GM23248 (cell line): Measurements from ENCODE around the gene CADPS2. TPM values are rescaled to one million over a fixed set of nuclear protein-coding genes. Genes with fewer than 3 reads are reported as not detected.

Source experiments
- DNase-seq: peaks from one replicate; pipeline ENCODE4 v3.0.0-alpha.2; 2015
- H2AFZ ChIP-seq: fragments of 200-600 bp; sonication (generic); 2 replicates; pipeline ENCODE4 v1.6.1; 2016; ENCODE audit warnings: antibody characterized with exemption
- H3F3A ChIP-seq: fragments of 200-600 bp; sonication (generic); 2 replicates; pipeline ENCODE4 v1.6.1; 2016; ENCODE audit warnings: mild to moderate bottlenecking, antibody characterized with exemption, mixed run types; ENCODE audit not compliant: insufficient read depth
- H3K27ac ChIP-seq: fragments of 200-600 bp; sonication (generic); 2 replicates; pipeline ENCODE4 v1.5.1; 2016; ENCODE audit warnings: mild to moderate bottlenecking
- H3K27me3 ChIP-seq: fragments of 200-600 bp; sonication (generic); replicated peaks from 2 replicates; pipeline ENCODE4 v1.6.1; 2016; ENCODE audit warnings: mild to moderate bottlenecking; ENCODE audit not compliant: insufficient read depth
- H3K36me3 ChIP-seq: fragments of 200-600 bp; sonication (generic); 2 replicates; pipeline ENCODE4 v1.6.1; 2016; ENCODE audit warnings: low read depth, mild to moderate bottlenecking
- H3K4me1 ChIP-seq: fragments of 200-600 bp; sonication (generic); 2 replicates; pipeline ENCODE4 v1.6.1; 2016; ENCODE audit warnings: mild to moderate bottlenecking; ENCODE audit not compliant: insufficient read depth
- H3K4me2 ChIP-seq: fragments of 200-600 bp; sonication (generic); one replicate; pipeline ENCODE4 v1.6.1; 2016; ENCODE audit warnings: mild to moderate bottlenecking; ENCODE audit not compliant: unreplicated experiment
- H3K4me3 ChIP-seq: fragments of 200-600 bp; sonication (generic); 2 replicates; pipeline ENCODE4 v1.5.1; 2016; ENCODE audit warnings: mild to moderate bottlenecking
- H3K79me2 ChIP-seq: fragments of 200-600 bp; sonication (generic); 2 replicates; pipeline ENCODE4 v1.6.1; 2016; ENCODE audit warnings: mild to moderate bottlenecking; ENCODE audit not compliant: insufficient read depth
- H3K9ac ChIP-seq: fragments of 200-600 bp; sonication (generic); 2 replicates; pipeline ENCODE4 v1.6.1; 2016; ENCODE audit warnings: mild to moderate bottlenecking
- H3K9me2 ChIP-seq: fragments of 200-600 bp; sonication (generic); 2 replicates; pipeline ENCODE4 v1.6.1; 2016; ENCODE audit warnings: mixed run types, mild to moderate bottlenecking, moderate library complexity; ENCODE audit not compliant: insufficient read depth
- H3K9me3 ChIP-seq: fragments of 200-600 bp; sonication (generic); one replicate; pipeline ENCODE4 v1.6.1; 2017; ENCODE audit warnings: low read depth
- H4K20me1 ChIP-seq: fragments of 200-600 bp; sonication (generic); 2 replicates; pipeline ENCODE4 v1.6.0; 2016; ENCODE audit not compliant: insufficient read depth
- EZH2 ChIP-seq: fragments of 200-600 bp; sonication (generic); IDR thresholded peaks from 2 replicates; pipeline ENCODE4 v1.6.1; 2018; ENCODE audit warnings: antibody characterized with exemption, mild to moderate bottlenecking; ENCODE audit not compliant: insufficient read depth, poor library complexity, severe bottlenecking
- EZH2phosphoT487 ChIP-seq: fragments of 200-600 bp; sonication (generic); IDR thresholded peaks from 2 replicates; pipeline ENCODE4 v1.6.1; 2018; ENCODE audit warnings: antibody characterized with exemption, moderate library complexity, mild to moderate bottlenecking, low read depth; ENCODE audit not compliant: insufficient read depth
- WGBS, 2 experiments: methylation state at CpG; one replicate each; pipeline ENCODE4 v1.1.6; 2015 to 2017; ENCODE audit warnings: low lambda C conversion rate in 2 of 2, low coverage in 1 of 2; ENCODE audit errors: missing lambda C conversion rate in 2 of 2; 5-methylcytosine and 5-hydroxymethylcytosine counted together
- in situ Hi-C: fragments of 300-500 bp; cut with MboI; formaldehyde crosslinking; loops from 2 replicates; pipeline ENCODE4 v1.15.0; 2020
- polyA plus RNA-seq: library from polyadenylated mRNA; unstranded; fragments of >200 nt; fragmentation: Nextera tagmentation; extraction: Ambion mirVana; gene quantifications from 2 replicates; pipeline ENCODE4 v1.2.1, GENCODE V29; 2016
- total RNA-seq: library from RNA; depleted of rRNA; stranded (reverse); fragments of >200 nt; shearing (Covaris generic); gene quantifications from 2 replicates; pipeline ENCODE4 v1.2.3, GENCODE V29; 2014

CADPS2 gene
- total and polyA plus RNA-seq, 2 experiments from 2014 or later = 0.06 to 0.43 TPM

DNA sequence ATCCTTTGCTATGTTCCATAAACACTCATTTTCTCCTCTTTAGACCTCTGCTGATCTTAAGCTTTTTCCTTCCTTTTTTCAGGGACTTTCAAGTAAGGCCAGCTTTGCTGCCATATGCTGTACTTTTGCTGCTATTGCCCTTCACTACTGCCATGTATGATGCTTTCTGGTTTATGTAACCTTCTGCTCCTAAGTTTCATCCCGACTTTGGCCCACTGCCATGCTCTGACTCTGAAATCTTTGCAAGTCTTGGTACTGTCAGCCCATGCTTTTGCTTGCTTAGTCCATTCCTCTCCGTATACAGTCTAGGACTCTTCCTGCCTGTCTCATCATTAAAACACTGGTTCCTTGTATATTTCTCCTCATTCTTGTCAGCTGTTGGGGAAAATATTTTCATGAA lies 339.8 kb downstream of the CADPS2 start:
- H2AFZ ChIP-seq = no peak overlapping the region
- H3K27me3 ChIP-seq = no peaks in the 10 kb centered on the region
- no peaks in the 10 kb centered on the region for H3K4me1 ChIP-seq
- in situ Hi-C loops = no loop called here
- H3K9me3 ChIP-seq = no peaks in the 10 kb centered on the region
- H4K20me1 ChIP-seq = no peaks in the 10 kb centered on the region
- no peak overlapping the region for H3K9ac ChIP-seq
- TF ChIP-seq EZH2phosphoT487 = no peak
- TF ChIP-seq EZH2 = no peak
- no peaks in the 10 kb centered on the region for H3K79me2 ChIP-seq
- H3K4me3 ChIP-seq = no peak overlapping the region
- H3K4me2 ChIP-seq = no peak overlapping the region
- no peak for DNase-seq
- H3F3A ChIP-seq = no peaks in the 10 kb centered on the region
- WGBS, 2 experiments = 51 to 56% methylated on average over 2 of the region's 2 CpGs
- H3K27ac ChIP-seq = no peak overlapping the region
- no peaks in the 10 kb centered on the region for H3K36me3 ChIP-seq
- H3K9me2 ChIP-seq = no peaks in the 10 kb centered on the region

DNA sequence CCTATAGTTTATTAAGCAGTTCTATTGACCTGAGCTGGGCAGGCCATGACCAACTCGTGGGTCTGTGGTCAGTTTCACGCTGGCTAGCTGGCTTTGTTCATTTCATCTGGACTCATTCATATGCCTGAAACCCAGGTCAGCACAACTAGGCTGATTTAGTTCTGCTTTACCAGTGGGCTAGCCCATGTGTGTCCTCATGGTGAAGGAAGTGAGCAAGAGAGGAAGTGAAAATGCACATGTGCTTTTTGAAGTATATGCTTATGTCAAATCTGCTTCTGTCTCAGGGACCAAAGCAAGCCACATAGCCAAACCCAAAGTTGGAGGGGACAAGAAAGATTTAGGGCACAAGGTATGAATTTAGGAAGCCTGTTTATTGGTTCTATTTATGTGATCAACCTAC lies 341.8 kb downstream of the CADPS2 start:
- Histone ChIP-seq H3K9me2 (no peaks in the 10 kb centered on the region), H2AFZ (no peak overlapping the region), H3K9ac (no peak overlapping the region), H3K9me3 (no peaks in the 10 kb centered on the region), H3K36me3 (no peaks in the 10 kb centered on the region), H3K4me1 (no peaks in the 10 kb centered on the region), H3K27me3 (no peaks in the 10 kb centered on the region), H3K79me2 (no peaks in the 10 kb centered on the region), H3K4me3 (no peak overlapping the region), H3K4me2 (no peak overlapping the region), H3K27ac (no peak overlapping the region), H4K20me1 (no peaks in the 10 kb centered on the region), H3F3A (no peaks in the 10 kb centered on the region)
- 12 to 44% methylated on average over 2 of the region's 2 CpGs for WGBS, 2 experiments
- no peak for DNase-seq
- in situ Hi-C loops = no loop called here
- TF ChIP-seq EZH2phosphoT487 = no peak
- no peak for TF ChIP-seq EZH2

DNA sequence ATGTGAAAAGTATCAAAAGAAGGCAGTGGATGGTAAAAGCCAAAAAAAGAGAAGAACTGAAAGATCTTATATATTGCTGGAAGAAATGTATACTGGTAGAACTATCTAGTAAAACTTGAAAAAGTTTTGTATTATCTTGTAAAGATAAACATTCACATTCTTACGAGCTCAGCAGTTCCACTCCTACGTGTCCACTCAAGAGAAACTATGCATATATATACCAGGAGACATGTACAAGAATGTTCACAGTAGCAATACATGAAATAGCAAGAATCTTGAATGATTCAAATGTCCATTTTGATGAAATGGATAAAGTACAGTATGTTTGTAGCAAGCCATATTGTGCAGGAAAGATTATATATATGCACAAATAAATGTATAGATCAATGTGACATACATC lies 342.4 kb downstream of the CADPS2 start:
- in situ Hi-C loops = no loop called here
- Histone ChIP-seq H3K27me3 (no peaks in the 10 kb centered on the region), H3K9me2 (no peaks in the 10 kb centered on the region), H3K36me3 (no peaks in the 10 kb centered on the region), H3K9ac (no peak overlapping the region), H3K4me1 (no peaks in the 10 kb centered on the region), H3K79me2 (no peaks in the 10 kb centered on the region), H3K9me3 (no peaks in the 10 kb centered on the region), H3K4me3 (no peak overlapping the region), H4K20me1 (no peaks in the 10 kb centered on the region), H2AFZ (no peak overlapping the region), H3K27ac (no peak overlapping the region), H3K4me2 (no peak overlapping the region), H3F3A (no peaks in the 10 kb centered on the region)
- 41 to 43% methylated on average over 2 of the region's 2 CpGs for WGBS, 2 experiments
- DNase-seq = no peak
- TF ChIP-seq EZH2 (no peak), EZH2phosphoT487 (no peak)

- no peaks in the 10 kb centered on the region for H3K4me1 ChIP-seq
- H3K4me2 ChIP-seq = no peak overlapping the region
- H4K20me1 ChIP-seq = no peaks in the 10 kb centered on the region
- in situ Hi-C loops = no loop called here
- H3K36me3 ChIP-seq = no peaks in the 10 kb centered on the region
- no peak overlapping the region for H3K9ac ChIP-seq
- H3K27ac ChIP-seq = no peak overlapping the region
- no peak overlapping the region for H2AFZ ChIP-seq
- H3F3A ChIP-seq = no peaks in the 10 kb centered on the region
- H3K27me3 ChIP-seq = no peaks in the 10 kb centered on the region
- no peaks in the 10 kb centered on the region for H3K9me2 ChIP-seq
- no peak for DNase-seq
- H3K9me3 ChIP-seq = no peaks in the 10 kb centered on the region
- TF ChIP-seq EZH2 = no peak
- no peak for TF ChIP-seq EZH2phosphoT487
- no peak overlapping the region for H3K4me3 ChIP-seq
- H3K79me2 ChIP-seq = no peaks in the 10 kb centered on the region
Observed at GRCh38 chr7:122543166-122543565, 343.1 kb downstream of the CADPS2 start.

DNA sequence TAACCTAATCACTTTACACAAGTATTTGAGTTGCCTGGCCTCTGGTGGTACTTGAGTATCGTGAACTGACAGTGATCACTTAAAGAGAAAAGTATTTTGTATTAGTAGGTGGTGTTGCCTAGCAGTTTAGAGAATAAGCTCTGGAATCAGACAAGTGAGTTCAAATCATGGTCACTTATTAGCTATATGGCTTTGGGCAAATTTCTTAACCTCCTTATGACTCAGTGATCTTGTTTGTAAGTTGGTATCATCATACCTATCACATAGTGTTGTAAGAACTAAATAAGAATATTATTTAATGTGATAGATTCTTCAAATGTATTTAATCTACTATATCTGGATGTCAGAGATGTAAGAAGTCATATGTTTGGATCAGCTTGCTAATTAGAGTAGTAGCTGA lies 351.2 kb downstream of the CADPS2 start:
- Histone ChIP-seq H3K9me2 (no peaks in the 10 kb centered on the region), H2AFZ (no peak overlapping the region), H3K4me2 (no peak overlapping the region), H3K79me2 (no peaks in the 10 kb centered on the region), H3K9me3 (no peaks in the 10 kb centered on the region), H3K4me3 (no peak overlapping the region), H3K36me3 (no peaks in the 10 kb centered on the region), H3K27ac (no peak overlapping the region), H4K20me1 (no peaks in the 10 kb centered on the region), H3K27me3 (no peaks in the 10 kb centered on the region), H3K9ac (no peak overlapping the region), H3F3A (no peaks in the 10 kb centered on the region), H3K4me1 (no peaks in the 10 kb centered on the region)
- no peak for DNase-seq
- in situ Hi-C loops = loop anchor here (10.0 kb wide), 1 partner anchor 320 kb away; no protein-coding TSS in a partner anchor
- TF ChIP-seq EZH2 = no peak
- TF ChIP-seq EZH2phosphoT487 = no peak
- 26 to 50% methylated on average over 1 of the region's 1 CpG for WGBS, 2 experiments
